Measurements from ENCODE around the gene SYCE3.

DNA sequence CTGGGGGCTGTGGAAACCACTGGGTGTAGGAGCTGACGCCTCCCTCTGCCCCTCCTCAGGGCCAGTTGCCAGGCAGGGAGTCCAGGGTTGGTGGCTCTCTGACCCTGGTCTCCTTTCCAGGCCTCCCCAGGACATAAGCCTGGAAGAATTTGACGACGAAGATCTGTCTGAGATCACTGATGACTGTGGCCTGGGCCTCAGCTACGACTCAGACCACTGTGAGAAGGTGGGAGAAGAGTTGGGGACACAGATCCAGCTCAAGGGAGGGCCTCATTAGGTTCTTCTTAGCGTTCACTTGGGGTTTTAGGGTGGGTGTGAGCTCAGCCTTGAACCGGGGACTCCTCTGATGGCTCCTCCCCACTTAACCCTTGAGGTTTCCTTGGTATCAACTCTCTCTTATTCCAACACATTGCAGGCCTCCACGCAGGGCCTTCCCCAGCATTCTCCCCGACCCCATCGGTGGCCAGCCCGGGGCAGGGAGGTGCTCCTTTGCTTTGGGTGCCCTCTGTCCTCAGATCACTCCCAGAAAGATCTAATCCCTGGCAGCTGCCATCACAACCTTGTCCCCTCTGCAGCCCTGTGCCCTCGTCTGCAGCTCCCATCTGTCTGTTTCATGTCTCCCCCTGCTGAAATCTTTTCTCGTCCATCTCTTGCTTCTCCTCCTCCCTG is 39.1 kb upstream of the SYCE3 start:
- TF ChIP-seq, protein P1, sequence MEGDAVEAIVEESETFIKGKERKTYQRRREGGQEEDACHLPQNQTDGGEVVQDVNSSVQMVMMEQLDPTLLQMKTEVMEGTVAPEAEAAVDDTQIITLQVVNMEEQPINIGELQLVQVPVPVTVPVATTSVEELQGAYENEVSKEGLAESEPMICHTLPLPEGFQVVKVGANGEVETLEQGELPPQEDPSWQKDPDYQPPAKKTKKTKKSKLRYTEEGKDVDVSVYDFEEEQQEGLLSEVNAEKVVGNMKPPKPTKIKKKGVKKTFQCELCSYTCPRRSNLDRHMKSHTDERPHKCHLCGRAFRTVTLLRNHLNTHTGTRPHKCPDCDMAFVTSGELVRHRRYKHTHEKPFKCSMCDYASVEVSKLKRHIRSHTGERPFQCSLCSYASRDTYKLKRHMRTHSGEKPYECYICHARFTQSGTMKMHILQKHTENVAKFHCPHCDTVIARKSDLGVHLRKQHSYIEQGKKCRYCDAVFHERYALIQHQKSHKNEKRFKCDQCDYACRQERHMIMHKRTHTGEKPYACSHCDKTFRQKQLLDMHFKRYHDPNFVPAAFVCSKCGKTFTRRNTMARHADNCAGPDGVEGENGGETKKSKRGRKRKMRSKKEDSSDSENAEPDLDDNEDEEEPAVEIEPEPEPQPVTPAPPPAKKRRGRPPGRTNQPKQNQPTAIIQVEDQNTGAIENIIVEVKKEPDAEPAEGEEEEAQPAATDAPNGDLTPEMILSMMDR (IDR thresholded peaks at IDR 0.05), result no peak
- TF ChIP-seq ZFX (IDR thresholded peaks at IDR 0.05; ENCODE audit: borderline replicate concordance), result no peak
